Fibroblast of mammary gland (primary cell): ENCODE results near the gene AKNA.

Experiments
- DNase-seq: peaks from one replicate; pipeline ENCODE4 v3.0.0-alpha.2; 2010; ENCODE audit warnings: low read depth
- H3K4me3 ChIP-seq: 2 replicates; pipeline ENCODE4 v1.5.1; 2011; ENCODE audit warnings: low read depth, mild to moderate bottlenecking, low read length, moderate library complexity; ENCODE audit not compliant: control insufficient read depth
- CTCF ChIP-seq: conservative IDR thresholded peaks from 2 replicates; pipeline ENCODE4 v1.5.1; 2011; ENCODE audit warnings: low read depth, low read length, inconsistent platforms; ENCODE audit not compliant: control insufficient read depth, insufficient read depth

The AKNA gene

GRCh38 chr9:114304416-114305188 is 83.2 kb downstream of the AKNA start:
- H3K4me3 ChIP-seq = no peak overlapping the region
- TF ChIP-seq CTCF = no peak
- DNase-seq = no peak

- no peak overlapping the region for H3K4me3 ChIP-seq
- DNase-seq = no peak
- no peak for TF ChIP-seq CTCF
Observed at GRCh38 chr9:114303977-114304376, 83.8 kb downstream of the AKNA start.

GRCh38 chr9:114303571-114303970 is 84.2 kb downstream of the AKNA start:
- no peak overlapping the region for H3K4me3 ChIP-seq
- no peak for DNase-seq
- no peak for TF ChIP-seq CTCF

GRCh38 chr9:114302727-114303126 is 85.1 kb downstream of the AKNA start:
- DNase-seq = no peak
- TF ChIP-seq CTCF = no peak
- H3K4me3 ChIP-seq = no peak overlapping the region

- DNase-seq = no peak
- no peak for TF ChIP-seq CTCF
- H3K4me3 ChIP-seq = no peak overlapping the region
Observed at GRCh38 chr9:114301798-114302565, 85.8 kb downstream of the AKNA start.

- TF ChIP-seq CTCF = no peak
- DNase-seq = no peak
- no peak overlapping the region for H3K4me3 ChIP-seq
Observed at GRCh38 chr9:114300846-114301797, 86.7 kb downstream of the AKNA start.
